ENCODE results near the gene B3GAT1. TPM values are rescaled to one million over a fixed set of nuclear protein-coding genes. Genes with fewer than 3 reads are reported as not detected.

Gene B3GAT1
- total RNA-seq, 3 donors from 2014 or later = 0.16 to 2.9 (median 2.8) TPM

DNA sequence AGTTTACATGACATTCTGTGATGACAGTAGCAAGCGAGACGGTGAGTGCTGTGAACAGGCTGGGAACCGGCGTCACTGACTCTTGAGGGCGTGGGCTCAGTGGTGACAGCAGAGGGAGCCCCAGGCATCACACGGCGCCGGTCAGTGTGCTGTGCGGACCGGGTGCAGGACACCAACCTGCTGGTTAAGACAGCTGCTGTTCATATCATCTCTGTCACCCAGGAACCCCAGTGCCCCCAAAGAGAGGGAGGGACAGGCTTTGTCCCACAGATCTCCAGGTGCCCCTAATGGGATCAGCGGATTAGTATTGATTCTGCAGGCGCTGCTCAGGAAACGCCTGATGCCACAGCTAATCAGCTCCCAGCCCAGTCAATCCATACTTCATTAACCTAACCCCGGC is 18.4 kb downstream of the B3GAT1 start:
- Histone ChIP-seq H3K9me3 (no peaks in the 10 kb centered on the region), H3K27ac (no peak overlapping the region), H3K36me3 (no peaks in the 10 kb centered on the region), H3K4me3 (no peak overlapping the region), H3K27me3 (peaks cover 0 to 7% of the 10 kb centered on the region in 2 donors), H3K4me1 (no peaks in the 10 kb centered on the region)
- intact Hi-C loops (cut with DNase I; ENCODE audit: low total_unique reads) = no loop called here
- TF ChIP-seq POLR2AphosphoS5 (IDR thresholded peaks at IDR 0.05) (no peak), POLR2A (IDR thresholded peaks at IDR 0.05) (no peak)
- TF ChIP-seq, protein P1, sequence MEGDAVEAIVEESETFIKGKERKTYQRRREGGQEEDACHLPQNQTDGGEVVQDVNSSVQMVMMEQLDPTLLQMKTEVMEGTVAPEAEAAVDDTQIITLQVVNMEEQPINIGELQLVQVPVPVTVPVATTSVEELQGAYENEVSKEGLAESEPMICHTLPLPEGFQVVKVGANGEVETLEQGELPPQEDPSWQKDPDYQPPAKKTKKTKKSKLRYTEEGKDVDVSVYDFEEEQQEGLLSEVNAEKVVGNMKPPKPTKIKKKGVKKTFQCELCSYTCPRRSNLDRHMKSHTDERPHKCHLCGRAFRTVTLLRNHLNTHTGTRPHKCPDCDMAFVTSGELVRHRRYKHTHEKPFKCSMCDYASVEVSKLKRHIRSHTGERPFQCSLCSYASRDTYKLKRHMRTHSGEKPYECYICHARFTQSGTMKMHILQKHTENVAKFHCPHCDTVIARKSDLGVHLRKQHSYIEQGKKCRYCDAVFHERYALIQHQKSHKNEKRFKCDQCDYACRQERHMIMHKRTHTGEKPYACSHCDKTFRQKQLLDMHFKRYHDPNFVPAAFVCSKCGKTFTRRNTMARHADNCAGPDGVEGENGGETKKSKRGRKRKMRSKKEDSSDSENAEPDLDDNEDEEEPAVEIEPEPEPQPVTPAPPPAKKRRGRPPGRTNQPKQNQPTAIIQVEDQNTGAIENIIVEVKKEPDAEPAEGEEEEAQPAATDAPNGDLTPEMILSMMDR (IDR thresholded peaks at IDR 0.05) = no peak
- DNase-seq (ENCODE audit: low spot score in 2 of 2) = no peak

DNA sequence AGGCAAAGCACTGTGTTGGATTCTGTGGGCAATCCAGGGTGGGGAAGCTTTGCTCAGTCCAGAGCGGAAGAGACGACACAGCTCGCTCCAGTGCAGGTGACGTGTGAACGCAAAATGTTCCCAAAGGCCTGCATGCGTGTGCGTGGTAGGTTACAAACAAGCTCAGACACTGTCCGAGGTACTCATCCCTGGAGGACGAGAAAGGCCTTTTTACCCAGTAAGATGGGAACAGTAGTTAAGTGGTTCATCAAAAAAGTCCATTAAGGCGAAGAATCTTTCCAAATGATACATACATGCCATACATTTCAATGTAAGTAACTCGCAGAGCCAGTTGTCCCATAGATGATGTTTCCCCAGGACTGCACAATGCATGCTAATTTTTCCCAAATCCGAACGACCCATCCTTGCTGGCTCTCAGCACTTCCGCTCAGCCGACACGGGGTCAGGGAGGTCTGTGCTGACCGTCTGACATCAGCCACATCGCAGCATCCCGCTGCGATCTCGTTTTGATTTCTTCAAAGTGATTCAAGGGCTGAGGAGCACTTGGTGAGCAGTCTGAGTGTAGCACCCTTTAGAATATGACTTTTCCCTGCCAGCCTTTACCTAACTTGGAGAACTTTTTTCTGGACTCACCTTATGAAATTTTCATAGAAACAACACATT is 19.0 kb downstream of the B3GAT1 start:
- Histone ChIP-seq H3K9me3 (no peaks in the 10 kb centered on the region), H3K27me3 (peaks cover 0 to 7% of the 10 kb centered on the region in 2 donors), H3K27ac (no peak overlapping the region)

DNA sequence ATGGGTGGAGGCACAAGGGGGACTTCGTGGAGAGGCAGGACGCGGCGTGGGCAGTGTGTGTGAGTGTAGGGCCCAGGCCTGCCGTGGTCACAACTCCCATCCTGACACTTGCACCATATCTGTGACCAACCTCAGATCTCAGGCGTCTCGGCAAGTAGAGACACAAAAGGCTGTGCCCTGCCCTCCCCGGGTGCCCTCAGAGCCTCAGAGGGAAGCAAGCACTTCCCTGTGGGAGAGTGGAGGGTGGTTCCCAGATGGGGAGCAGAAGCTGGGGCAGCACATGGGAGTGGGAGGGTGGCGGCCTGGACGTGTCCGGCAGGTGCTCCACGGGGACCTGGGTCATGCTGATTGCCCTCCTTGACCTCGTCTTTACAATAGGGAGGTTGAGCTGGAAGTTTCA is 20.4 kb downstream of the B3GAT1 start:
- intact Hi-C loops (cut with DNase I; ENCODE audit: low total_unique reads) = no loop called here
- Histone ChIP-seq H3K9me3 (no peaks in the 10 kb centered on the region), H3K36me3 (no peaks in the 10 kb centered on the region), H3K27me3 (peaks cover 0 to 4% of the 10 kb centered on the region in 2 donors), H3K27ac (no peak overlapping the region), H3K4me3 (no peak overlapping the region), H3K4me1 (no peaks in the 10 kb centered on the region)
- DNase-seq (ENCODE audit: low spot score in 2 of 2) = no peak
- TF ChIP-seq, protein P1 (IDR thresholded peaks at IDR 0.05) = no peak
- TF ChIP-seq POLR2AphosphoS5 (IDR thresholded peaks at IDR 0.05) (no peak), POLR2A (IDR thresholded peaks at IDR 0.05) (no peak)

More for the DNA sequence above, 19.0 kb downstream of the B3GAT1 start:
- intact Hi-C loops (cut with DNase I; ENCODE audit: low total_unique reads) = no loop called here
- TF ChIP-seq POLR2AphosphoS5 (IDR thresholded peaks at IDR 0.05) (no peak), POLR2A (IDR thresholded peaks at IDR 0.05) (no peak)
- TF ChIP-seq, protein P1 (IDR thresholded peaks at IDR 0.05) = no peak
- DNase-seq (ENCODE audit: low spot score in 2 of 2) = no peak
- Histone ChIP-seq H3K4me3 (no peak overlapping the region), H3K4me1 (no peaks in the 10 kb centered on the region), H3K36me3 (no peaks in the 10 kb centered on the region)

DNA sequence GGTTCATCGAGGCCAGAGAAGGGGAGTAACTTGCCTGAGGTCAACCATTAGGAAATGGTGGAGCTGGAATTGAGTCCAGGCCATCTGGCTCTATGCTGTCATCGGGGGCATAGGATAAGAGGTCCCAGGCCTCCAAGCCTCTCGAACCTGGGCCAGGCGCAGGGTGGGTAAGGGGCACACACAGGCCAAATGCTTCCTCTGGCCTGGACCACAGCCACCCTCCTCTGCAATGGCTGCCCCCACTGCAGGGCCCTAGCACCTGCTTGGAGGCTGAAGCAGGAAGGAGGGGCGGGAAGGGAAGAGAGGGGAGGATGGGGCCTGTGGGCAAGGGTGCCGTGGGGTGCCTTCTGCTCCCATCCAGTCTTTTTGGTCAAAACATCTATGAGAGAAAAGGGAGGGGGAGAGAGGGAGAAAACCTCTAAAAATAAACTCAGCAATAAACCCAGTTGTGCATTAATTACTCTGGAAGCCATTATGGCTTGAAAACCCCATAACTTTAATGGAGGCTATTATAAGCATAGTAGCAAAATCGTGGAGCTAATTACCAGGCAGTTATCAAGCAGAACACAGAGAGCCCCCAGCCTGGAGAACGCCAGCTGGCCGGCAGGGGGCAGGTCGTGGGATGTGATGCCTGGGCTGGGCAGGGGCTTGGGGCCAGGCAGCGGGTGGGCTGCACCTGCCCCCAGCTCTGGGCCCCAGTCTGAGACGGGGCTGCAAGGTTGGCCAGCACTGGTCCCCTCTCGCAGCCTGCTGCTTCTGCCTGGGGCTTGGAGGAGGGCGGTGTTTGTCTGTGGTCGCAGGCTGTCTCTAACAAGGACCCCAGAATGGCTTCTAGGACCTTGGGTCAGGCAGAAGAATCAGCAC is 21.1 kb downstream of the B3GAT1 start:
- DNase-seq (ENCODE audit: low spot score in 2 of 2) = no peak
- H3K27me3 ChIP-seq = peaks cover 0 to 4% of the 10 kb centered on the region in 2 donors
- TF ChIP-seq, protein P1 (IDR thresholded peaks at IDR 0.05) = no peak
- TF ChIP-seq POLR2AphosphoS5 (IDR thresholded peaks at IDR 0.05) = no peak
- TF ChIP-seq POLR2A (IDR thresholded peaks at IDR 0.05) = no peak

More for the DNA sequence above, 21.1 kb downstream of the B3GAT1 start:
- H3K9me3 ChIP-seq = no peaks in the 10 kb centered on the region
- H3K4me1 ChIP-seq = no peaks in the 10 kb centered on the region
- intact Hi-C loops (cut with DNase I; ENCODE audit: low total_unique reads) = no loop called here
- no peak overlapping the region for H3K27ac ChIP-seq
- no peak overlapping the region for H3K4me3 ChIP-seq
- H3K36me3 ChIP-seq = no peaks in the 10 kb centered on the region

Data from breast epithelium (tissue), 4 donors.